Measurements from ENCODE around the gene SEMA5A. TPM values are rescaled to one million over a fixed set of nuclear protein-coding genes. Genes with fewer than 3 reads are reported as not detected.

Gene SEMA5A
- polyA plus RNA-seq, 1 of the 3 experiments (the other 2 are of a cell fraction) = 0.58 TPM

DNA sequence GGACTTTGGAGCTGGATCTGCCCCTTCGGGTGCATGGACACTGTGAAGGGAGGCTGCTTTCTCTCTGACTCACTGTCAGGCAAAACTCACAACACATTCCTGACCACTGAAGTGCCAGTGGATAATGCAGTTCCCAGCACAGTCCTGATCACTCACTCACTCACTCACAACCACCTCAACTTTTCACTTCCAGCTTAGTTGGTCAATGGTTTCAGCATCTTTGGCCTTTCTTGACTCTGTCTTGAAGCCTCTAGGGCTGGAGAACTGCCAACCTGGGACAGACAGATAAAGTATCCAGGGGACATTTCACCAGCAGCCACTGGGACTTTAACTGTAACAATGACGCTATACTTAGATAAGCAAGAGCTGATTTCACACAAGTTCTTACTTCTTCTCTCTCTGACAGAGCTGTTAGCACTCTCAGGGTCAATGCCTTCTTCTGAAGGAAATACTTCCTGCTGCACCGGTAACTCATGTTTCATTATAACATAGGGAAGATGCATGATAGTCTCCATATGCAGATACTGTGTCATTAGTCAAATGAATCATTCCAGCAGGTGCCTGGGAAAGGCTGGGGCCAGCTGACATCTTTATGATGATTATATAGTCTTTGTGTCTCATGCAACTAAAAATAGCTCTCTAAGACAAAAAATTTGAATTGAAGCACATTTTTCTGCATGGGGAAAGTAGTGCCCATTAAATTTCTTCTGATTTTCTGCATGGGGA lies 499.0 kb downstream of the SEMA5A start (continued):
- TF ChIP-seq RFX5 (IDR thresholded peaks at IDR 0.05; ENCODE audit: low read length) = no peak
- TF ChIP-seq, protein P1, sequence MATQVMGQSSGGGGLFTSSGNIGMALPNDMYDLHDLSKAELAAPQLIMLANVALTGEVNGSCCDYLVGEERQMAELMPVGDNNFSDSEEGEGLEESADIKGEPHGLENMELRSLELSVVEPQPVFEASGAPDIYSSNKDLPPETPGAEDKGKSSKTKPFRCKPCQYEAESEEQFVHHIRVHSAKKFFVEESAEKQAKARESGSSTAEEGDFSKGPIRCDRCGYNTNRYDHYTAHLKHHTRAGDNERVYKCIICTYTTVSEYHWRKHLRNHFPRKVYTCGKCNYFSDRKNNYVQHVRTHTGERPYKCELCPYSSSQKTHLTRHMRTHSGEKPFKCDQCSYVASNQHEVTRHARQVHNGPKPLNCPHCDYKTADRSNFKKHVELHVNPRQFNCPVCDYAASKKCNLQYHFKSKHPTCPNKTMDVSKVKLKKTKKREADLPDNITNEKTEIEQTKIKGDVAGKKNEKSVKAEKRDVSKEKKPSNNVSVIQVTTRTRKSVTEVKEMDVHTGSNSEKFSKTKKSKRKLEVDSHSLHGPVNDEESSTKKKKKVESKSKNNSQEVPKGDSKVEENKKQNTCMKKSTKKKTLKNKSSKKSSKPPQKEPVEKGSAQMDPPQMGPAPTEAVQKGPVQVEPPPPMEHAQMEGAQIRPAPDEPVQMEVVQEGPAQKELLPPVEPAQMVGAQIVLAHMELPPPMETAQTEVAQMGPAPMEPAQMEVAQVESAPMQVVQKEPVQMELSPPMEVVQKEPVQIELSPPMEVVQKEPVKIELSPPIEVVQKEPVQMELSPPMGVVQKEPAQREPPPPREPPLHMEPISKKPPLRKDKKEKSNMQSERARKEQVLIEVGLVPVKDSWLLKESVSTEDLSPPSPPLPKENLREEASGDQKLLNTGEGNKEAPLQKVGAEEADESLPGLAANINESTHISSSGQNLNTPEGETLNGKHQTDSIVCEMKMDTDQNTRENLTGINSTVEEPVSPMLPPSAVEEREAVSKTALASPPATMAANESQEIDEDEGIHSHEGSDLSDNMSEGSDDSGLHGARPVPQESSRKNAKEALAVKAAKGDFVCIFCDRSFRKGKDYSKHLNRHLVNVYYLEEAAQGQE (IDR thresholded peaks at IDR 0.05; ENCODE audit: low read depth, low read length) = no peak
- TF ChIP-seq TEAD4 (IDR thresholded peaks at IDR 0.05; ENCODE audit: borderline replicate concordance, insufficient read depth) = 0 out of 2 replicates have a peak, but pooled peaks have one; percentile 37
- no peak for TF ChIP-seq SMC3 (IDR thresholded peaks at IDR 0.05; ENCODE audit: low read depth, low read length)
- no peak for TF ChIP-seq MXI1 (IDR thresholded peaks at IDR 0.05; ENCODE audit: low read depth, low read length)
- TF ChIP-seq, protein P2, sequence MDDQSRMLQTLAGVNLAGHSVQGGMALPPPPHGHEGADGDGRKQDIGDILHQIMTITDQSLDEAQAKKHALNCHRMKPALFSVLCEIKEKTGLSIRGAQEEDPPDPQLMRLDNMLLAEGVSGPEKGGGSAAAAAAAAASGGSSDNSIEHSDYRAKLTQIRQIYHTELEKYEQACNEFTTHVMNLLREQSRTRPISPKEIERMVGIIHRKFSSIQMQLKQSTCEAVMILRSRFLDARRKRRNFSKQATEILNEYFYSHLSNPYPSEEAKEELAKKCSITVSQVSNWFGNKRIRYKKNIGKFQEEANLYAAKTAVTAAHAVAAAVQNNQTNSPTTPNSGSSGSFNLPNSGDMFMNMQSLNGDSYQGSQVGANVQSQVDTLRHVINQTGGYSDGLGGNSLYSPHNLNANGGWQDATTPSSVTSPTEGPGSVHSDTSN (IDR thresholded peaks at IDR 0.05) = peak; percentile 76
- TF ChIP-seq TCF12 (IDR thresholded peaks at IDR 0.05) = peak; percentile 76
- peak; percentile 46; the same call in 1 of the 2 replicates for TF ChIP-seq RXRA (IDR thresholded peaks at IDR 0.05; ENCODE audit: borderline replicate concordance, low read depth)
- TF ChIP-seq RAD21 (IDR thresholded peaks at IDR 0.05; ENCODE audit: low read length) = no peak
- peak; percentile 42 for TF ChIP-seq NFIC (IDR thresholded peaks at IDR 0.05; ENCODE audit: borderline replicate concordance)
- TF ChIP-seq SIN3A (IDR thresholded peaks at IDR 0.05; ENCODE audit: borderline replicate concordance, low read depth, low read length) = no peak
- TF ChIP-seq MEF2A (IDR thresholded peaks at IDR 0.05; ENCODE audit: borderline replicate concordance, low read depth) = peak; percentile 85
- TF ChIP-seq ELF1 (IDR thresholded peaks at IDR 0.05) = no peak
- TF ChIP-seq YY1 (IDR thresholded peaks at IDR 0.05; ENCODE audit: low read depth) = no peak
- TF ChIP-seq CHD2 (IDR thresholded peaks at IDR 0.05; ENCODE audit: low read length, partially characterized antibody) = no peak
- TF ChIP-seq, protein P3, sequence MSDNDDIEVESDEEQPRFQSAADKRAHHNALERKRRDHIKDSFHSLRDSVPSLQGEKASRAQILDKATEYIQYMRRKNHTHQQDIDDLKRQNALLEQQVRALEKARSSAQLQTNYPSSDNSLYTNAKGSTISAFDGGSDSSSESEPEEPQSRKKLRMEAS (IDR thresholded peaks at IDR 0.05; ENCODE audit: low read depth) = no peak
- TF ChIP-seq JUND (IDR thresholded peaks at IDR 0.05) = peak; percentile 59
- TF ChIP-seq GABPA (IDR thresholded peaks at IDR 0.05; ENCODE audit: low read depth) = no peak; the same call in 1 of the 2 replicates
- TF ChIP-seq FOSL2 (IDR thresholded peaks at IDR 0.05; ENCODE audit: borderline replicate concordance, low read depth) = peak; percentile 85; the same call in 1 of the 2 replicates
- no peak for TF ChIP-seq GATA2 (CRISPR knock-in tag; IDR thresholded peaks at IDR 0.05)
- no peak for TF ChIP-seq FOXM1 (IDR thresholded peaks at IDR 0.05; ENCODE audit: low read depth)
